ENCODE data around the gene ZC4H2.
"Not testable (repeated sequence)": the region's sequence is repeated elsewhere in the genome, so short reads cannot be mapped to it uniquely, and the experiment has no call there.

Gene ZC4H2, protein sequence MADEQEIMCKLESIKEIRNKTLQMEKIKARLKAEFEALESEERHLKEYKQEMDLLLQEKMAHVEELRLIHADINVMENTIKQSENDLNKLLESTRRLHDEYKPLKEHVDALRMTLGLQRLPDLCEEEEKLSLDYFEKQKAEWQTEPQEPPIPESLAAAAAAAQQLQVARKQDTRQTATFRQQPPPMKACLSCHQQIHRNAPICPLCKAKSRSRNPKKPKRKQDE

DNA sequence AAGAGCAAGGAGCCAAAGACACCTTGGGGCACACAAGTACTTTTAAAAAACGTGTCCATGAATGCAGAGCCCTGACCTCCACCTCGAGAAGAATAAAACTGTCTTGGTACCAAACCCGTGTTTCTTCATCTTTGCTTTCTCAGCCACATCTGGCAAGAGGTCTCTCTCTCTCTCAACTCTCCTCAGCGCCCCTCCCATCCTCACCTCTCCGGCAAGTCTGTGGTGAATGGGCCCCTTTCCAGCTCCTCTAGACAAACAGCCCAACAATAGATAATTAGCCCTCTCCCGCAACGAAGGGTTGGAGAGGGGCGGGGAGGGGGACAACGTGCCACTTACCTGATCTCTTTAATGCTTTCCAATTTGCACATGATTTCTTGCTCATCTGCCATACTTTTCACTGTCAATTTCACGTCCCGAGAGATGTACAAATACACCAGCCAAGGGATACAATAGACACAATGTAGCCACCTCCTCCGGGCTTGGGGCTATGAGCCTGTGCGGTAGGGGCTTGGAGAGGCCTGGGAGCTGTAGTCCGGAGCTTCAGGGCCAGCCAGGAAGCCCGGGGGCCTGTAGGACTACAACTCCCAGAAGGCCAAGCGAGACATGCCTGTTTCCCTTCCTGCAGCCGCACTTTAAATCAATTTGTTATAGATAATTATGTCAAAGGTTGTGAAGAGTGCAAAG, at the start of gene ZC4H2:
Gene ZC4H2 (minus strand): TSS at position 462 of the 684 bp plus-strand sequence. CDS start 73 bp downstream, at position 389.
- DNase-seq (ENCODE audit: low read depth in 3 of 3), result peak in 2 of 3 experiments; percentile 36 to 63

DNA sequence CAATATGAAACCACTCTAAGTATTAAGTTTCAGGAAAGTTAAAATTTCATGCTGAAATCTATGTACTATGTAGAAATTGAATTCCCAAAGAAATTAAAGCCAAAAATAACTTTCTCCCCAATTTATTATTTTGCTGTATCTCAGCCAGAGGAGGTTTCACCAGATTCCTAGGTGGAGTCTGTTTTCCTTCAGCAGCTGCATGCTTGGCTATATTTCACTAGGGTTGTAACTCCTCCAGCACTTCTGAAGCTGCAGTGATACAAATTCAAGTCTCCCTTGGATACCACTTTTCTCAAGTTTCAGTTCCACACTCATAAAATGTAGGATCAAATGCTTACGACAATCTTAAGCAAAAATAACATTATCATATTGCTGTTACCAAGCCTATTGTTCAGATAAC, 41.2 kb upstream of the ZC4H2 start:
- no peak for DNase-seq (ENCODE audit: low read depth in 3 of 3)

DNA sequence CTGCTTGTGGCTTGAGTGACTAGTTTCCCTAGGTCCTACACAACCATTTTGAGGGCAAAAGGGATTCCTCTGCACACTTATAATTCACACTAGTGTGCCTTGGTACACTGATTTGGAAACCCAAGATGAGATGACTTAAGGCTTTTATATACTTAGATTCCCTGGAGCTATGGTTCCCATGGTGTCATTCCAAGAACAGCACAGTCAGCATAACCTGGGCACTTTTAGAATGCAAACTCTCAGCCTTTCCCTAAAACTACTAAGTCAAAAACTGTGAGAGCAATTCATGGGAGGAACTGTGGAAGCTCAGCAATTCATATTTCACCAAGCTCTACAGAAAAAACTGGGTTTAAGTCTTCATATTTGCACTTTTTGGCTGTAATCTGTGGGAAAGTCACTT, 38.0 kb upstream of the ZC4H2 start:
- DNase-seq (ENCODE audit: low read depth in 3 of 3), result no peak

DNA sequence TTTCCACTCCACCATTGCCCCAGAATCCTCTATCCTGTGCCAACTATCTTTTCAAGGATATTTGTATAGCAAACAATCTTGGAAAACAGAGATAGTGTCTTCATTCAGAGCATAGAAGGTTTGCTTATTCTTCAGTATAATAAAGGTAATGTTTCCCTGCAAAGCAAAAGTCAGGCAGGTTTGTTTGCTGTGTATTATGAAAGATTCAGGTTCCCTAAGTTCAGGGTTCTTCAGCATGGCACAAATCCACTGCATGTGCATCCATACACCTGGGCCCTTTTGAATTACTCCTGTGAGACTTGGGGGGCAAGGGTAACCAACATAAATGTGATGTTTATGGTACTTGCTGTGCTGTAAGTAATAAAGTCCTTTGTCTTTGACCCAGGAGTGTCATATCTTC, 33.2 kb upstream of the ZC4H2 start:
- DNase-seq (ENCODE audit: low read depth in 3 of 3), result no peak

DNA sequence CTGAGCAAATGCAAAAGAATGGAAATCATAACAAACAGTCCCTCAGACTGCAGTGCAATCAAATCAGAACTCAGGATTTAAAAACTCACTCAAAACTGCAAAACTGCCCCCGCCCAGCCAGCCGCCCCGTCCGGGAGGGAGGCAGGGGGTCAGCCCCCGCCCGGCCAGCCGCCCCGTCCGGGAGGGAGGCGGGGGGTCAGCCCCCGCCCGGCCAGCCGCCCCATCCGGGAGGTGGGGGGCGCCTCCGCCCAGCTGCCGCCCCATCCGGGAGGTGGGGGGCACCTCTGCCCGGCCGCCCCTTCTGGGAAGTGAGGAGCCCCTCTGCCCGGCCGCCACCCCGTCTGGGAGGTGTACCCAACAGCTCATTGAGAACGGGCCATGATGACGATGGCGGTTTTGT, 26.0 kb upstream of the ZC4H2 start:
- not testable (repeated sequence) for DNase-seq (ENCODE audit: low read depth in 3 of 3)

DNA sequence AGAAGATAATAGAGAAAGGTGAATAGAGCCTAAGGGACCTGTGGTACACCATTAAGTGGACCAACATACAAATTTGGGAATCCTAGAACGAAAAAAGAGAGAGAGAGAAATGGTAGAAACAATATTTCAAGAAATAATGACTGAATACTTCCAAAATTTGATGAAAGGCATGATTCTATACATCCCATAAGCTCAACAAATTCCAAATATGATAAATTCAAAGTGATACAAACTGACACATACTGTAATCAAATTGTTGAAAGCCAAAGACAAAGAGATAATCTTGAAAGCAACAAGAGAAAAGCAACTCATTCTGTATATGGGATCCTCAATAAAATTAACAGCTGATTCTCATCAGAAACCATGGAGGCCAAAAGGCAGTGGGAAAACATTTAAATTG, 20.6 kb upstream of the ZC4H2 start:
- DNase-seq (ENCODE audit: low read depth in 3 of 3), result no peak

DNA sequence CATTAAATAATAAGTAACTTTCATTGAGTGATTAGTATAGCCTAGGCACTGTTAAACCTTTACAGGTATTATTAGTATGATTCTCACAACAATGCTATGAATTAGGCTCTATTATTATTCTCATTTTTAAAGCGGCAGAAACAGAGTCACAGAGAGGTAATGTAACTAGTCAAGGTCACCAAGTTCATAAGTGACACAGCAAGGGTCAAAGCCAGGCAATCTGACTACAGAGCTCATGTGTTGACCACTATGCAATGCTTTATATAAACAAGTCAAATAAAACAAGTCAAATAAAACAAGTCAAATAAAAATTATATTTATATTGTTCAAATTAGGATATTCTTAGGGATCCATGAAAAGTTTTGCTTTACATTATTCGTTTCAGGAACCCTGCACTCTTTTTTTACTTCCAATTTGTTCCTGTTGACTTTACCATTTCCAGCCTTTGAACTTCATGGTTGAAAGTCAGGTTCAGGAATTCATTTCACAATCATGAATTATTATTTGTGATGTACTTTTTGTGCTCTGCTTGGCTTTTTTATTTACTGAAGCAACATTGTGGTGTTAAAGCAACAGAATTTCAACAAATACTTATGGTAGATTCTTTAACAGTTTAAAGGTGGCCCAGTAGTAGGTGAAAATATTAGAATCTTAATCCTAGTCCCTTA, 18.0 kb upstream of the ZC4H2 start:
- DNase-seq (ENCODE audit: low read depth in 3 of 3), result no peak

DNA sequence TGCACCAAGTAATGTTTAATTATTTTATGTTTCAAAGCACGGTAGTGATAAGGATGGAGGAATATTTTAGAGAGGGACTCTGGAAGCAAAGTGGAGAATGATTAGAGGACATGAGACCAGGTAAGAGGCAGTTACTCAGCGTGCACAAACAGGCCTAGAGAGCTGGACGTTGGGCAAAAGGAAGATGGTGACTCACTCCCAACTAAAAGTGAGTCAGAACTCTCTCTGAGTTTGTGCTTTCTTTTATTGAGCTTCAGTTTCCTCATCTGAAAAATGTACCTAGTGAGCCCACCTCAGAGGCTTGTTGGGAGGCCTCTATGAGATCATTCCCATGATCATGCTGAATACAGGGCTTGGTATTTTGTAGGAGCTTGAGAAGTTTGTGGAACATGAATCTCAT, 1.6 kb upstream of the ZC4H2 start:
- DNase-seq (ENCODE audit: low read depth in 3 of 3), result no peak

DNA sequence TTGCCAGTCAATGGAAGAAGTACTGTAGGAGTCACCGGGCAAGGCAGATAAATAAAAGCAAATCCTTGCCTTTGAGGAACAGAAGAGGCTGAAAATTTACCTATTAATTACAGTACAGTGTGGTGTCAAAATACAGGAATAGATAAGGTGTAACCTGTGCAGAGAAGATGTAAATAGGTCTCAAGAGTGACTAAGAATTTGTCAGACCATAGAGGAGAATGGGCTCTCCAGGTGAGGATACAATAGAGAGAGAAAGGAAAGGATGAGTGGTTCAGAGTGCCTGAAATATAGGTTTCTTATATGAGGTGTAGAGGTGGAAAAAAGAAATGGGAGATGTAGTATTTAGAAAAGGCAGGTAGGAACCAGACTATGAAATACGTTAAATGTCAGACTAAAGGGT, 801 bp upstream of the ZC4H2 start:
- no peak for DNase-seq (ENCODE audit: low read depth in 3 of 3)

DNA sequence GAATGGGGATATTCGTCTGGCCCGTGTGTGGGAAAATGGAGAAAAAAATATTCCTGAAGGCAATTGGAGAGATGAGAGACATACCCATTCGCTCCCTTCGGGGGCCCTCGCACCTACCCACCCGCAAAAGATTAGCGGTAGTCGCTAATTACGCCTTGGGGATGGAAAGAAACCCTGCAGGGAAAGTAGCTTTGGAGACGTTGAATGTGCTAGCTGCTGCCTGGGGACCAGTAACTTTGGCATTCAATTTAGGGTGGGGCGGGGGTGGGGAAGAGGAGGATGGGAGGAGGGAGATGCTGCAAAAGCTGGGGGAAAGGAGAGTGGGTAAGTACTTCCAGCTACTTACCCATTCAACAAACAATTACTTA, 407 bp upstream of the ZC4H2 start:
- DNase-seq (ENCODE audit: low read depth in 3 of 3), result no peak

DNA sequence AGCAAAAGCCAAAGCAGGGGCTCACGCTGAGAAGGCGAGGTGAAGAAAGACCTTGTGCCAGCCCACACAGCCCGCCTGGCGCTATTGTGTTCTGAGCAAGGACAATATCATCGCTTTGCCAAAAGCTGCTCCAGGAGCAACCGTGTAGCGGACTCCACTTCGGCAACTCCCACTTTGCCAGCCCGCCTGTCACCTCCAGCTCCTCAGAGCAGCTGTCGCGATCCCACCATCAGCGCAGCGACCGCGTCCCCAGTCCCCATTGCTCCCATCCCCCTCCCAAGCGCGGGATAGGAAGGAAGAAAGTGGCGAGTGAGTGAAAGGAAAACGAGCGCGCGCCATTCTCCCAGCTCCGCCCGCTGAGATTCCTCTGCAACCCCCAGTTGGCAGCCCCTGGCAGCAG, 759 bp downstream of the ZC4H2 start:
- DNase-seq (ENCODE audit: low read depth in 3 of 3), result peak in 1 of 3 experiments; percentile 19

DNA sequence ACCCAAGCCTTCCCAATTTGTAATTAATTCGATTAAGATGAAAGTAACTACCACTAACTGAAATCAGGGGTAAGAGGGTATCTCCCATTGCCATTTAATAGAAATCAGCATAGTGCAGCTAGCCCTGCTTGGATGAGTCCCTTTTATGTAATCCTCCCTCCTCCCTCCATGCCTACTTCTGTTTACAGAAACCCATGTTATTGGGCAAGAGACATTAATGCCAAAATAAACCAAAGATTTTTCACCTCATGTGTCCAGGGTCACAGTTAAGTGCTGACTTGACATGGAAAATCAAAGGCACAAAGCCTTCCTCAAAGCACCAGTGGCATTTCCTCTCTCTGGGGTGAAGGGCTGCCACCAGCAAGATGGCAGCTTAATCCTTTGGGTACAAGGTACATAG, 50.8 kb downstream of the ZC4H2 start:
- DNase-seq (ENCODE audit: low read depth in 3 of 3), result no peak

DNA sequence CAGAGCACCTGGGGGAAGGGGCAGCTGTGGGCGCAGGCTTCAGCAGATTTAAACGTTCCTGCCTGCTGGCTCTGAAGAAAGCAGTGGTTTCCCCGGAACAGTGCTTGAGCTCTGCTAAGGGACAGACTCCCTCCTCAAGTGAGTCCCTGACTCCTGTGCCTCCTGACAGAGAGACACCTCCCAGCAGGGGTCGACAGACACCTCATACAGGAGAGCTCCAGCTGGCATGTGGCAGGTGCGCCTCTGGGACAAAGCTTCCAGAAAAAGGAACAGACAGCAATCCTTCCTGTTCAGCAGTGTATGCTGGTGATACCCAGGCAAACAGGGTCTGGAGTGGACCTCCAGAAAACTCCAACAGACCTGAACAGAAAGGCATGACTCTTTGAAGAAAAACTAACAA, 68.1 kb downstream of the ZC4H2 start:
- no peak for DNase-seq (ENCODE audit: low read depth in 3 of 3)

DNA sequence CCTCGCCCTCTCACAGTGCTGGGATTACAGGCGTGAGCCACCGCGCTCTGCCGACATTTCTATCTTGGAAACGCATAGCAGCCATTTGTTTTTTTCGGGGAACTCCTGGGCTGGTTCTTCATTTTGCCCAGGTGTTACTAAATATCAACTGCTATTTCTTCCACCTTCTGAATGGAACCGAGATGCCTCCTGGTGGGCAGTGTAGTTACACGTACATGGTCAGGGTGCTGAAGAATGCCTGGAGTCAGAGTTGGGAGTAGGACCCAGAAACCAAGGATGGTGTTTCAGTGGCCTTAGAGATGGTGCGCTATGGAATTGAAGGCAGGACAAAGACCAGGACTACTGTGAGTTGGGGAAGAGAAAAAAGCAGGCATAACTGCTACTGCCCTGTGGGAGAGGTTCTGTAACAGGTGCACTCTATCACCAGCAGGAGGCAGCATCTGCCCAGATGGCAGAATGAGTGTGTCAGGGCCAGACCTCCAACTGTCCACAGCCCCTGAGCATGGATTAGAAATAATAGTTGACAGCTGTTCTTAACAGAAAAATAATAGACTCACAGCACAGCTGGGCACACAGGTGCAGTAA, 81.7 kb downstream of the ZC4H2 start:
- DNase-seq (ENCODE audit: low read depth in 3 of 3), result peak; percentile 0 to 21 (median 4)

DNA sequence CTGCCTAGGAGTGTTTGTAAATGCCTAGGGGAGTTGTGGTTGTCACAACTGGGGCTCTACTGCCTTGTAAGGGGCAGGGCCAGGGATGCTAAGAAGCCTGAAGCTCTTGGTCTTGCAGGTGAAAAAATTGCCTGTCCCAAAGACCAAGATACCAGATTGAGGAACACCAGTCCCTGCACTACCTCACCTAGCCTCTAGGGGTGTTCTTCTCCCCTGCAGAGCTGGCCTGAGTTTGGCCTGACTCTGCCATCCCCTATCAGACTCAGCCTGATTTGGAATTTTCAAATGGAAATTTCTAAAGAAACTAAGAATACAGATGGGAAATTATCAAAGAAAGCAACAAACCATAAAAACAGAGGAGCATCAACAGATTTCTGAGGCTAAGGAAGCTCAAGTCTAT, 90.4 kb downstream of the ZC4H2 start:
- DNase-seq (ENCODE audit: low read depth in 3 of 3), result no peak

DNA sequence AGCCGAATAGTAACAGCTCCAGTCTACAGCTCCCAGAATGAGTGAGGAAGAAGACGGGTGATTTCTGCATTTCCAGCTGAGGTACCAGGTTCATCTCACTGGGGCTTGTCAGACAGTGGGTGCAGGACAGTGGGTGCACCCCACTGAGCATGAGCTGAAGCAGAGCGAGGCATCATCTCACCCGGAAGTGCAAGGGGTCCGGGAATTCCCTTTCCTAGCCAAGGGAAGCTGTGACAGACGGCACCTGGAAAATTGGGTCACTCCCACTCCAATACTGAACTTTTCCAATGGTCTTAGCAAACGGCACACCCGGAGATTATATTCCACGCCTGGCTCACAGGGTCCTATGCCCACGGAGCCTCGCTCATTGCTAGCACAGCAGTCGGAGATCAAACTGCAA, 97.5 kb downstream of the ZC4H2 start:
- not testable (repeated sequence) for DNase-seq (ENCODE audit: low read depth in 3 of 3)

DNA sequence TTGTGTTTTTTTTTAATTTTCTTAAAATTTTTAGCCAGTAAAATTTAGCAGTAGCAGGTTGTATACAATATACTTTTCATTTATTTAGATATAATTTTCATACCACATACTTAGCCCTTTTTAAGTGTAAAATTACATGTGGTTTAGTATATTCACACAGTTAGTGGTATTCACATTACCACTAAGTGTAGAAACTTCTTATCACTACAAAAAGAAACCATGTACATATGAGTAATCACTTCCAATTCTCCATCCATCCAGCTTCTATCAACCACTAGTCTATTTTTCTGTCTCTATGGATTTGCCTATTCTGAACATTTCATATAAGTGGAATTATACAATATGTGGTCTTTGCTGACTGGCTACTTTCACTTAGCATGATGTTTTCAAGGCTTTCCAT, 109.0 kb downstream of the ZC4H2 start:
- no peak for DNase-seq (ENCODE audit: low read depth in 3 of 3)
